ENCODE measurements around the gene STX18.

STX18 gene

GRCh38 chr4:4376074-4376473, 165.8 kb downstream of the STX18 start:
- in situ Hi-C loops (cut with HindIII; ENCODE audit: low sequenced_read_pairs) = no loop called here
- no peak for TF ChIP-seq CTCF (IDR thresholded peaks at IDR 0.05; ENCODE audit: low read depth, low read length, missing control alignments)
- DNase-seq (ENCODE audit: low read depth) = no peak
- H3K4me3 ChIP-seq (ENCODE audit: low read depth, low read length) = no peak overlapping the region

- in situ Hi-C loops (cut with HindIII; ENCODE audit: low sequenced_read_pairs) = no loop called here
- no peak for DNase-seq (ENCODE audit: low read depth)
- TF ChIP-seq CTCF (IDR thresholded peaks at IDR 0.05; ENCODE audit: low read depth, low read length, missing control alignments) = no peak
- no peak overlapping the region for H3K4me3 ChIP-seq (ENCODE audit: low read depth, low read length)
Measured at GRCh38 chr4:4374388-4375098, 167.3 kb downstream of the STX18 start.

All from astrocyte of the cerebellum (primary cell).